ENCODE results near the gene ANXA4.

Gene ANXA4

DNA sequence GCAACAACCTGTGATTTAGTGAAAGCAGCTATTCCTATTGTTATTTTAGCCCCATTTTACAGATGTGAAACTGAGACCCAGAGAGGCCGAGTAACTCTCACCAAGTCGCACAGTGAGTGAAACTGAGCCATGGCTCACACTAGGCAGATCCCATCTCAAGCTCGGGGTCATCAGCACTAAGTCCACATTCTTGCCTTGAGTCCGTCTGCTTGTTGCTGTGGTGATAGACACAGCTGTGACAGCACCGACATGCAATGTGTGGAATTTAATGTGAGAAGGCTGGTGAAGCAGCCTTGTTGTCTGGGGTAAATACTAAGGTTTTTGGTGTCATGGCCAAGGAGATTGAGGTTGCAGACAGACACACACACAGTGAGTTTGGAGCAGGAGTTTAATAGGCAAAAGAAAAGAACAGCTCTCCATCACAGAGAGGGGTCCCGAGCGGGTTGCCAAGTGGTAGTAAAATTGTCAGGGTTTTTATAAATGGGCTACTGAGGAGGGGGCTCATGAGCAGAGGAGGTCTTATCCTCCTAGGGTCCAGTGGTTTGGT lies 47.3 kb downstream of the ANXA4 start:
- no peak for DNase-seq (ENCODE audit: extremely low spot score)
- TF ChIP-seq FOXK2 (IDR thresholded peaks at IDR 0.05) (no peak), ZNF384 (IDR thresholded peaks at IDR 0.05) (no peak)
- TF ChIP-seq, protein P1, sequence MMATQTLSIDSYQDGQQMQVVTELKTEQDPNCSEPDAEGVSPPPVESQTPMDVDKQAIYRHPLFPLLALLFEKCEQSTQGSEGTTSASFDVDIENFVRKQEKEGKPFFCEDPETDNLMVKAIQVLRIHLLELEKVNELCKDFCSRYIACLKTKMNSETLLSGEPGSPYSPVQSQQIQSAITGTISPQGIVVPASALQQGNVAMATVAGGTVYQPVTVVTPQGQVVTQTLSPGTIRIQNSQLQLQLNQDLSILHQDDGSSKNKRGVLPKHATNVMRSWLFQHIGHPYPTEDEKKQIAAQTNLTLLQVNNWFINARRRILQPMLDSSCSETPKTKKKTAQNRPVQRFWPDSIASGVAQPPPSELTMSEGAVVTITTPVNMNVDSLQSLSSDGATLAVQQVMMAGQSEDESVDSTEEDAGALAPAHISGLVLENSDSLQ (IDR thresholded peaks at IDR 0.05): no peak
- POLR2A ChIA-PET: no interaction called here
- CTCF ChIA-PET: interaction anchor here (0.6 to 1.6 kb wide), 3 partner anchors 44 to 64 kb away, joined by 3 to 9 read pairs (median 6); no protein-coding TSS in a partner anchor

GRCh38 chr2:69789772-69790600 lies 48.1 kb downstream of the ANXA4 start:
- ChIA-PET POLR2A (interaction anchor here (0.7 kb wide), 1 partner anchor 39 kb away, joined by 3 read pairs; no protein-coding TSS in a partner anchor), CTCF (interaction anchor here (0.7 to 1.6 kb wide), 3 partner anchors 9 to 65 kb away, joined by 3 to 9 read pairs (median 3); no protein-coding TSS in a partner anchor)
- TF ChIP-seq CTBP1 (IDR thresholded peaks at IDR 0.05; ENCODE audit: borderline replicate concordance) (no peak), SP1 (IDR thresholded peaks at IDR 0.05) (no peak)
- no peak for DNase-seq (ENCODE audit: extremely low spot score)

- TF ChIP-seq SP1 (IDR thresholded peaks at IDR 0.05) (no peak), HDGF (IDR thresholded peaks at IDR 0.05; ENCODE audit: borderline replicate concordance) (no peak), ZNF384 (IDR thresholded peaks at IDR 0.05) (no peak), NFRKB (IDR thresholded peaks at IDR 0.05) (no peak)
- TF ChIP-seq, protein P1 (IDR thresholded peaks at IDR 0.05): no peak
- DNase-seq (ENCODE audit: extremely low spot score): no peak
- ChIA-PET CTCF (interaction anchor here (1.6 kb wide), 1 partner anchor 65 kb away, joined by 9 read pairs; no protein-coding TSS in a partner anchor), POLR2A (interaction anchor here (0.7 kb wide), 1 partner anchor 38 kb away, joined by 3 read pairs; no protein-coding TSS in a partner anchor)
These were observed 48.6 kb downstream of the ANXA4 start for GRCh38 chr2:69790601-69790959.

GRCh38 chr2:69791045-69791444 lies 49.1 kb downstream of the ANXA4 start:
- no peak for TF ChIP-seq FOXK2 (IDR thresholded peaks at IDR 0.05)
- no peak for TF ChIP-seq CTBP1 (IDR thresholded peaks at IDR 0.05; ENCODE audit: borderline replicate concordance)
- TF ChIP-seq, protein P1 (IDR thresholded peaks at IDR 0.05): no peak
- no peak for TF ChIP-seq ELF4 (IDR thresholded peaks at IDR 0.05)
- TF ChIP-seq BHLHE40 (IDR thresholded peaks at IDR 0.05; ENCODE audit: borderline replicate concordance): no peak
- TF ChIP-seq ZNF384 (IDR thresholded peaks at IDR 0.05): no peak
- TF ChIP-seq FOXM1 (IDR thresholded peaks at IDR 0.05; ENCODE audit: borderline replicate concordance): no peak
- TF ChIP-seq SUZ12 (IDR thresholded peaks at IDR 0.05): no peak
- no peak for TF ChIP-seq LEF1 (IDR thresholded peaks at IDR 0.05; ENCODE audit: borderline replicate concordance)
- TF ChIP-seq ARNT (IDR thresholded peaks at IDR 0.05): no peak
- TF ChIP-seq HDGF (IDR thresholded peaks at IDR 0.05; ENCODE audit: borderline replicate concordance): no peak
- no peak for TF ChIP-seq L3MBTL2 (conservative IDR thresholded peaks at IDR 0.05)
- TF ChIP-seq NFRKB (IDR thresholded peaks at IDR 0.05): no peak
- TF ChIP-seq FOXA1 (IDR thresholded peaks at IDR 0.05): no peak
- no peak for TF ChIP-seq TARDBP (IDR thresholded peaks at IDR 0.05)
- no peak for TF ChIP-seq SP1 (IDR thresholded peaks at IDR 0.05)
- DNase-seq (ENCODE audit: extremely low spot score): no peak
- POLR2A ChIA-PET: interaction anchor here (0.7 kb wide), 1 partner anchor 38 kb away, joined by 3 read pairs; no protein-coding TSS in a partner anchor

DNA sequence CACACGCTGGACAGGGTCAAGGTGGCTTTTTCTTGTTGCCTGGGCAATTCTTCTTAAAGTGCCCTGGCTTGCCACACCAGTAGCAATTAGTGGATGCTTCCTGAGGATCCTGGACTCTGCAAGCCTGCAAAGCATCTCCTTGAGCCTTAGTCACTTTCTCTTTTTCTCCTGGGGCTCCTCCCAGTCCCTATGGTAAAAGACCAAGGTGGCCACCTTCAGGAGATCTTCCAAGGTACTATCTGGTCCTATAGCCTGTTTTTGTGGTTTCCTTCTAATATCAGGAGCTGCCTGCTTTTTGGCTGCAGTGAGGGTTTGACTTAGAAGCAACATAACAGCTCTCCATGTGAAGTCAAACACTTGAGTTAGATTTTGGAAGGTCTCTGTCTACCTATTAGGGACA lies 54.2 kb downstream of the ANXA4 start:
- ChIA-PET POLR2A (no interaction called here), CTCF (interaction anchor here (1.5 kb wide), 1 partner anchor 71 kb away, joined by 11 read pairs; no protein-coding TSS in a partner anchor)
- no peak for TF ChIP-seq ZNF384 (IDR thresholded peaks at IDR 0.05)
- TF ChIP-seq, protein P1 (IDR thresholded peaks at IDR 0.05): no peak
- TF ChIP-seq SUZ12 (IDR thresholded peaks at IDR 0.05): no peak
- no peak for TF ChIP-seq L3MBTL2 (conservative IDR thresholded peaks at IDR 0.05)
- TF ChIP-seq FOXA1 (IDR thresholded peaks at IDR 0.05): no peak
- no peak for TF ChIP-seq BHLHE40 (IDR thresholded peaks at IDR 0.05; ENCODE audit: borderline replicate concordance)
- TF ChIP-seq CTBP1 (IDR thresholded peaks at IDR 0.05; ENCODE audit: borderline replicate concordance): no peak
- TF ChIP-seq HDGF (IDR thresholded peaks at IDR 0.05; ENCODE audit: borderline replicate concordance): no peak
- no peak for TF ChIP-seq FOXM1 (IDR thresholded peaks at IDR 0.05; ENCODE audit: borderline replicate concordance)
- TF ChIP-seq NFRKB (IDR thresholded peaks at IDR 0.05): no peak
- no peak for TF ChIP-seq TARDBP (IDR thresholded peaks at IDR 0.05)
- DNase-seq (ENCODE audit: extremely low spot score): no peak

More at GRCh38 chr2:69791045-69791444, 49.1 kb downstream of the ANXA4 start:
- CTCF ChIA-PET: no interaction called here

- TF ChIP-seq TARDBP (IDR thresholded peaks at IDR 0.05): no peak
- no peak for TF ChIP-seq FOXM1 (IDR thresholded peaks at IDR 0.05; ENCODE audit: borderline replicate concordance)
- TF ChIP-seq, protein P1 (IDR thresholded peaks at IDR 0.05): no peak
- TF ChIP-seq NFRKB (IDR thresholded peaks at IDR 0.05): no peak
- TF ChIP-seq SP1 (IDR thresholded peaks at IDR 0.05): no peak
- TF ChIP-seq SUZ12 (IDR thresholded peaks at IDR 0.05): no peak
- TF ChIP-seq L3MBTL2 (conservative IDR thresholded peaks at IDR 0.05): no peak
- TF ChIP-seq ARNT (IDR thresholded peaks at IDR 0.05): no peak
- no peak for TF ChIP-seq FOXK2 (IDR thresholded peaks at IDR 0.05)
- no peak for TF ChIP-seq BHLHE40 (IDR thresholded peaks at IDR 0.05; ENCODE audit: borderline replicate concordance)
- no peak for TF ChIP-seq CTBP1 (IDR thresholded peaks at IDR 0.05; ENCODE audit: borderline replicate concordance)
- TF ChIP-seq HDGF (IDR thresholded peaks at IDR 0.05; ENCODE audit: borderline replicate concordance): no peak
- no peak for DNase-seq (ENCODE audit: extremely low spot score)
- ChIA-PET CTCF (interaction anchor here (1.5 kb wide), 1 partner anchor 72 kb away, joined by 11 read pairs; no protein-coding TSS in a partner anchor), POLR2A (no interaction called here)
These were observed 55.3 kb downstream of the ANXA4 start for GRCh38 chr2:69797235-69797634.

All from HEK293T (cell line).